ENCODE results near the gene TMA7.

TMA7 gene

GRCh38 chr3:48426944-48427629 is 13.0 kb upstream of the TMA7 start:
- TF ChIP-seq POLR2AphosphoS5 (IDR thresholded peaks at IDR 0.05; ENCODE audit: low read depth, low read length), result no peak
- TF ChIP-seq SIN3A (IDR thresholded peaks at IDR 0.05; ENCODE audit: borderline replicate concordance, insufficient read depth, low read length), result no peak
- no peak for TF ChIP-seq REST (IDR thresholded peaks at IDR 0.05; ENCODE audit: insufficient read depth in 1 of 2, low read depth in 2 of 2, low read length in 2 of 2)
- no peak for TF ChIP-seq FOXP2 (optimal IDR thresholded peaks at IDR 0.05; ENCODE audit: borderline replicate concordance, extremely low read depth, extremely low read length, insufficient read depth)
- no peak for TF ChIP-seq TAF1 (IDR thresholded peaks at IDR 0.05; ENCODE audit: borderline replicate concordance, insufficient read depth, low read length)

- TF ChIP-seq SIN3A (IDR thresholded peaks at IDR 0.05; ENCODE audit: borderline replicate concordance, insufficient read depth, low read length) (no peak), POLR2AphosphoS5 (IDR thresholded peaks at IDR 0.05; ENCODE audit: low read depth, low read length) (no peak), REST (IDR thresholded peaks at IDR 0.05; ENCODE audit: insufficient read depth in 1 of 2, low read depth in 2 of 2, low read length in 2 of 2) (no peak), TAF1 (IDR thresholded peaks at IDR 0.05; ENCODE audit: borderline replicate concordance, insufficient read depth, low read length) (no peak), FOXP2 (optimal IDR thresholded peaks at IDR 0.05; ENCODE audit: borderline replicate concordance, extremely low read depth, extremely low read length, insufficient read depth) (no peak)
Measured at GRCh38 chr3:48427630-48427962, 12.5 kb upstream of the TMA7 start.

GRCh38 chr3:48428088-48428571 is 11.9 kb upstream of the TMA7 start:
- no peak for TF ChIP-seq TAF1 (IDR thresholded peaks at IDR 0.05; ENCODE audit: borderline replicate concordance, insufficient read depth, low read length)
- TF ChIP-seq POLR2AphosphoS5 (IDR thresholded peaks at IDR 0.05; ENCODE audit: low read depth, low read length), result no peak
- no peak for TF ChIP-seq REST (IDR thresholded peaks at IDR 0.05; ENCODE audit: insufficient read depth in 1 of 2, low read depth in 2 of 2, low read length in 2 of 2)

GRCh38 chr3:48428572-48429316 is 11.3 kb upstream of the TMA7 start:
- TF ChIP-seq FOXP2 (optimal IDR thresholded peaks at IDR 0.05; ENCODE audit: borderline replicate concordance, extremely low read depth, extremely low read length, insufficient read depth), result no peak
- TF ChIP-seq POLR2AphosphoS5 (IDR thresholded peaks at IDR 0.05; ENCODE audit: low read depth, low read length), result no peak
- TF ChIP-seq TAF1 (IDR thresholded peaks at IDR 0.05; ENCODE audit: borderline replicate concordance, insufficient read depth, low read length), result no peak
- no peak for TF ChIP-seq SIN3A (IDR thresholded peaks at IDR 0.05; ENCODE audit: borderline replicate concordance, insufficient read depth, low read length)
- no peak for TF ChIP-seq REST (IDR thresholded peaks at IDR 0.05; ENCODE audit: insufficient read depth in 1 of 2, low read depth in 2 of 2, low read length in 2 of 2)

Data from PFSK-1 (cell line).